Measurements from ENCODE around the gene FHOD3.

- TF ChIP-seq POLR2A (IDR thresholded peaks at IDR 0.05), result no peak
- TF ChIP-seq CTCF (IDR thresholded peaks at IDR 0.05 in 8 of 11, conservative IDR thresholded peaks at IDR 0.05 in 3 of 11), result no peak
- no peak for TF ChIP-seq POLR2AphosphoS5 (IDR thresholded peaks at IDR 0.05)
These were observed 117.7 kb downstream of the FHOD3 start for GRCh38 chr18:36415171-36415570.

All from spleen (tissue), 7 donors.